IPS-NIHi7 (cell line): ENCODE results near the gene SELENOM.
"Not testable (repeated sequence)": the region's sequence is repeated elsewhere in the genome, so short reads cannot be mapped to it uniquely, and the experiment has no call there.

Source experiments
- DNase-seq: peaks from one replicate; pipeline ENCODE4 v3.0.0; 2012; ENCODE audit warnings: mixed read lengths; ENCODE audit errors: extremely low spot score

Gene SELENOM

GRCh38 chr22:31106001-31106571, 1.3 kb downstream of the SELENOM start:
- no peak for DNase-seq

GRCh38 chr22:31105282-31105929, 2.0 kb downstream of the SELENOM start:
- DNase-seq, result no peak

GRCh38 chr22:31104869-31105268, 2.5 kb downstream of the SELENOM start:
- DNase-seq, result peak; percentile 87

GRCh38 chr22:31103899-31104694, 3.3 kb downstream of the SELENOM start:
- no peak for DNase-seq

- no peak for DNase-seq
Observed at GRCh38 chr22:31103111-31103510, 4.3 kb downstream of the SELENOM start.

- DNase-seq, result no peak
Observed at GRCh38 chr22:31102441-31103081, 4.8 kb downstream of the SELENOM start.

- no peak for DNase-seq
Observed at GRCh38 chr22:31100762-31101525, 6.4 kb downstream of the SELENOM start.

GRCh38 chr22:31099841-31100761, 7.3 kb downstream of the SELENOM start:
- DNase-seq, result no peak

GRCh38 chr22:31099386-31099785, 8.0 kb downstream of the SELENOM start:
- no peak for DNase-seq

GRCh38 chr22:31098632-31099110, 8.7 kb downstream of the SELENOM start:
- peak; percentile 92 for DNase-seq

- no peak for DNase-seq
Observed at GRCh38 chr22:31097941-31098631, 9.3 kb downstream of the SELENOM start.

- DNase-seq, result not testable (repeated sequence)
Observed at GRCh38 chr22:31097539-31097938, 9.8 kb downstream of the SELENOM start.

- peak; percentile 52 for DNase-seq
Observed at GRCh38 chr22:31096657-31097279, 10.6 kb downstream of the SELENOM start.

GRCh38 chr22:31095637-31096249, 11.6 kb downstream of the SELENOM start:
- no peak for DNase-seq

- DNase-seq, result no peak
Observed at GRCh38 chr22:31094741-31095140, 12.6 kb downstream of the SELENOM start.

GRCh38 chr22:31094021-31094551, 13.3 kb downstream of the SELENOM start:
- DNase-seq, result no peak

GRCh38 chr22:31093086-31093850, 14.1 kb downstream of the SELENOM start:
- no peak for DNase-seq

GRCh38 chr22:31092161-31092560, 15.2 kb downstream of the SELENOM start:
- DNase-seq, result no peak
